MV-4-11 (cell line): Measurements from ENCODE around the gene FGF6.

ENCODE experiments used
- DNase-seq: peaks from one replicate; lab custom pipeline; 2025; lab: John Stamatoyannopoulos, UW

Gene FGF6

GRCh38 chr12:4445156-4446101, at the start of gene FGF6:
FGF6 (minus strand) TSS chr12:4445815; CDS start chr12:4445570, 245 bp downstream.
- no peak for DNase-seq

- DNase-seq = no peak
Observed at GRCh38 chr12:4490973-4491372, 45.4 kb upstream of the FGF6 start.

- DNase-seq = no peak
Observed at GRCh38 chr12:4489556-4489955, 43.9 kb upstream of the FGF6 start.

- DNase-seq = no peak
Observed at GRCh38 chr12:4486980-4487379, 41.4 kb upstream of the FGF6 start.

GRCh38 chr12:4486049-4486699, 40.6 kb upstream of the FGF6 start:
- no peak for DNase-seq

- DNase-seq = no peak
Observed at GRCh38 chr12:4483885-4484823, 38.5 kb upstream of the FGF6 start.

- no peak for DNase-seq
Observed at GRCh38 chr12:4482936-4483335, 37.3 kb upstream of the FGF6 start.

GRCh38 chr12:4478933-4479332, 33.3 kb upstream of the FGF6 start:
- peak; percentile 38 for DNase-seq

- peak; percentile 95 for DNase-seq
Observed at GRCh38 chr12:4477129-4477528, 31.5 kb upstream of the FGF6 start.

GRCh38 chr12:4472046-4472445, 26.4 kb upstream of the FGF6 start:
- peak; percentile 88 for DNase-seq

- peak; percentile 61 for DNase-seq
Observed at GRCh38 chr12:4471256-4471655, 25.6 kb upstream of the FGF6 start.

GRCh38 chr12:4468994-4469393, 23.4 kb upstream of the FGF6 start:
- no peak for DNase-seq

GRCh38 chr12:4460761-4461160, 15.1 kb upstream of the FGF6 start:
- no peak for DNase-seq

- peak; percentile 5 for DNase-seq
Observed at GRCh38 chr12:4455849-4456248, 10.2 kb upstream of the FGF6 start.

- no peak for DNase-seq
Observed at GRCh38 chr12:4454315-4454860, 8.8 kb upstream of the FGF6 start.

GRCh38 chr12:4451694-4452093, 6.1 kb upstream of the FGF6 start:
- peak; percentile 9 for DNase-seq

GRCh38 chr12:4450551-4451112, 5.0 kb upstream of the FGF6 start:
- peak; percentile 16 for DNase-seq

- no peak for DNase-seq
Observed at GRCh38 chr12:4449851-4450221, 4.2 kb upstream of the FGF6 start.

GRCh38 chr12:4448943-4449850, 3.6 kb upstream of the FGF6 start:
- peak; percentile 46 for DNase-seq

GRCh38 chr12:4448371-4448940, 2.8 kb upstream of the FGF6 start:
- no peak for DNase-seq
